SKM-1 (cell line): ENCODE data around the gene AGAP1.

ENCODE experiments used
- DNase-seq: peaks from one replicate; lab custom pipeline; 2025; ENCODE audit not compliant: unreplicated experiment; lab: John Stamatoyannopoulos, UW

Gene AGAP1

GRCh38 chr2:235677937-235678336 lies 184.1 kb downstream of the AGAP1 start:
- DNase-seq = no peak

GRCh38 chr2:235678712-235679111 lies 184.9 kb downstream of the AGAP1 start:
- DNase-seq = no peak

- no peak for DNase-seq
Observed at GRCh38 chr2:235679471-235679870, 185.6 kb downstream of the AGAP1 start.

GRCh38 chr2:235685024-235685721 lies 191.3 kb downstream of the AGAP1 start:
- DNase-seq = no peak

GRCh38 chr2:235688511-235689426 lies 194.9 kb downstream of the AGAP1 start:
- no peak for DNase-seq

- DNase-seq = no peak
Observed at GRCh38 chr2:235689427-235689853, 195.6 kb downstream of the AGAP1 start.

GRCh38 chr2:235690082-235690808 lies 196.4 kb downstream of the AGAP1 start:
- DNase-seq = no peak

GRCh38 chr2:235690809-235691450 lies 197.1 kb downstream of the AGAP1 start:
- no peak for DNase-seq

GRCh38 chr2:235692076-235692475 lies 198.2 kb downstream of the AGAP1 start:
- DNase-seq = no peak

- no peak for DNase-seq
Observed at GRCh38 chr2:235692671-235693171, 198.9 kb downstream of the AGAP1 start.

- no peak for DNase-seq
Observed at GRCh38 chr2:235693279-235693678, 199.4 kb downstream of the AGAP1 start.

GRCh38 chr2:235694721-235695601 lies 201.1 kb downstream of the AGAP1 start:
- no peak for DNase-seq

GRCh38 chr2:235695602-235695895 lies 201.7 kb downstream of the AGAP1 start:
- DNase-seq = no peak

- DNase-seq = no peak
Observed at GRCh38 chr2:235697041-235697440, 203.2 kb downstream of the AGAP1 start.

- no peak for DNase-seq
Observed at GRCh38 chr2:235698028-235698427, 204.2 kb downstream of the AGAP1 start.

- DNase-seq = no peak
Observed at GRCh38 chr2:235698491-235698890, 204.6 kb downstream of the AGAP1 start.

GRCh38 chr2:235699576-235699975 lies 205.7 kb downstream of the AGAP1 start:
- DNase-seq = no peak

GRCh38 chr2:235701206-235701981 lies 207.6 kb downstream of the AGAP1 start:
- no peak for DNase-seq

- no peak for DNase-seq
Observed at GRCh38 chr2:235702186-235702585, 208.3 kb downstream of the AGAP1 start.
